DMS 273 (cell line): ENCODE data around the gene STAB1.

Source experiments
- DNase-seq: peaks from one replicate; lab custom pipeline; 2025; ENCODE audit not compliant: unreplicated experiment; lab: John Stamatoyannopoulos, UW

The STAB1 gene

GRCh38 chr3:52534281-52535183, 39.4 kb downstream of the STAB1 start:
- DNase-seq, result peak; percentile 15

- peak; percentile 23 for DNase-seq
Measured at GRCh38 chr3:52535411-52536111, 40.4 kb downstream of the STAB1 start.

GRCh38 chr3:52536112-52536368, 40.9 kb downstream of the STAB1 start:
- no peak for DNase-seq

- DNase-seq, result peak; percentile 98
Measured at GRCh38 chr3:52536369-52537164, 41.4 kb downstream of the STAB1 start, which contains the start of gene UQCC5. Gene UQCC5, plus strand, starts transcription at chr3:52536605. Its CDS starts 151 bp downstream, at chr3:52536756.

GRCh38 chr3:52537165-52537620, 42.1 kb downstream of the STAB1 start:
- DNase-seq, result no peak

- no peak for DNase-seq
Measured at GRCh38 chr3:52537726-52538421, 42.7 kb downstream of the STAB1 start.

- DNase-seq, result no peak
Measured at GRCh38 chr3:52539010-52539653, 44.0 kb downstream of the STAB1 start.

GRCh38 chr3:52541050-52541449, 45.9 kb downstream of the STAB1 start:
- DNase-seq, result no peak

- peak; percentile 21 for DNase-seq
Measured at GRCh38 chr3:52544937-52545336, 49.8 kb downstream of the STAB1 start.

GRCh38 chr3:52546111-52546901, 51.2 kb downstream of the STAB1 start:
- no peak for DNase-seq

- peak; percentile 11 for DNase-seq
Measured at GRCh38 chr3:52547143-52547542, 52.0 kb downstream of the STAB1 start.

- DNase-seq, result no peak
Measured at GRCh38 chr3:52551118-52551517, 56.0 kb downstream of the STAB1 start.

- DNase-seq, result no peak
Measured at GRCh38 chr3:52552089-52552488, 57.0 kb downstream of the STAB1 start.

- no peak for DNase-seq
Measured at GRCh38 chr3:52554026-52554755, 59.1 kb downstream of the STAB1 start.

GRCh38 chr3:52555056-52555455, 59.9 kb downstream of the STAB1 start:
- no peak for DNase-seq

GRCh38 chr3:52557011-52557960, 62.1 kb downstream of the STAB1 start:
- DNase-seq, result no peak

GRCh38 chr3:52558436-52558835, 63.3 kb downstream of the STAB1 start:
- no peak for DNase-seq
